GM18517 (cell line): ENCODE data around the gene NOC4L.

Experiments used
- ATAC-seq: cut with Tn5 transposase; IDR thresholded peaks from one replicate; pipeline ENCODE4 v1.9.1; 2021; ENCODE audit warnings: mild to moderate bottlenecking, moderate library complexity; ENCODE audit not compliant: unreplicated experiment

The NOC4L gene

DNA sequence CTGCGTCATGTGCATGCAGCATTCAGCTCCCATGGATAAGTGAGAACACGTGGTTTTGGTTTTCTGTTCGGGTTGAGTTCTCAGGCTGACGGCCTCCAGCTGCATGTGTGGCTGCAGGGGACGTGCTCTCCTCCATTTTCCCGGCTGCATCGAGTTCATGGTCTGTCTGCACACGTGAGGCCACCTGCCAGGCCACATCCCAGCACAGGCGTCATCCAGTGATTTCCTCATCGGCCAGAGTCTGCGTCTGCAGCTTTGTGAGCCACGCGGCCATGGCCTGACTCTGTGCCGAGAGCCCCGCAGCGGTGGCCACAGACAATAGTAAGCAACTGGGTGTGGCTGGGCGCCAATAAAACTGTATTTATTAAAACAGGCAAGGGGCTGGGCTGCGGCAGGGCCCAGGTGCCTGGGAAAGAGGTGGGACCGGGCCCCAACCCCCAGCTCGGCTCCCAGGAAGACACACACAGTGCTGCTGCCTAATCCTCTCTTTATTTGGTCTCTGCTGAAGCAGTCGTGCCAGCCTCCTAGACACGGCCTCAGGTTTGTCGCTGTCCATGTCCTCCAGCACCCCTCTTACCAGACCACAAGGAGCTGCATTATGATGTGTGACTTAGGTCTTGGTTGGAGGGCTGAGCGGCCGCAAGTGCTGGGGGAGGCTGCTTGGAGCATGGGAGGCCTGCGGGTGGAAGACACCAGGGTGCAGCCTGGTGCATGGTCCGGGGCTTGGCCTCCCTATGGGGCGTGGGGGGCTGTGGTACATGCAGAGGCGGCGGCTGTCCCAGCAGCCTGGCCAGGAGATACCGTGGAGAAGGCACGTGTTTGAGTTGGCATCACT, 52.0 kb downstream of the NOC4L start:
- ATAC-seq, result no peak

DNA sequence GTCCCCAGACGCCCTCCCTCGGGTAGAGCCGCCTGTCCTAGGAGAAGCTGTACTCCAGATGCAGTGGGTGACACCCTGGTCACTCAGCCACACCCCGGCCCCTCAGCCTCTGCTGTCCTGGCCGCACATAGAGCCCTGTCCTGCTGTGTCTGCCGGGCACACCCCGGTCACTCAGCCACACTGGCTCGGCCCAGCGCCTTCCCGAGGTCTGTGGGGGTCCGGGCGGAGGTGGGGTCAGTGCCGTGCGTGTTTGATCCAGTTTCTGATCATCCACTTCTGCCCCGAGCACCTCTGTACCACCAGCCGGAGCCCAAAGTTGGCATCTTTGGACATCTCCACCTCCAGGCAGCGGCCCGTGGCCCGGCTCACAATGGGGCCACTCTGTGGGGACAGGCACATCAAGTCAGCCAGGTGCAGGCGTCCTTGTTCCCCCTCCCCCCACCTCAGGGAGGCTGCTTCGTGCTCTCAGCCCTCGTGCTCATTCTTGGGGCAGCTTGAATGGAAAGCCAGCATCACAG, 52.7 kb downstream of the NOC4L start:
- ATAC-seq, result no peak

- ATAC-seq, result no peak
Measured at GRCh38 chr12:132197581-132198354, 53.5 kb downstream of the NOC4L start.

- ATAC-seq, result no peak
Measured at GRCh38 chr12:132199101-132199500, 54.8 kb downstream of the NOC4L start.

- no peak for ATAC-seq
Measured at GRCh38 chr12:132199526-132200319, 55.5 kb downstream of the NOC4L start.

GRCh38 chr12:132200800-132201199, 56.5 kb downstream of the NOC4L start:
- no peak for ATAC-seq

GRCh38 chr12:132201391-132202120, 57.3 kb downstream of the NOC4L start:
- ATAC-seq, result no peak
